Left renal cortex interstitium (tissue), 4 donors: ENCODE results near the gene ZFYVE21. TPM values are rescaled to one million over a fixed set of nuclear protein-coding genes. Genes with fewer than 3 reads are reported as not detected.

ENCODE experiments used
- DNase-seq, 4 donors: peaks; one replicate each; pipeline ENCODE4 v3.0.0-alpha.2; 2013; ENCODE audit warnings: low read depth in 4 of 4, low spot score in 2 of 4, missing footprints in 1 of 4
- polyA plus RNA-seq, 4 donors: library from polyadenylated mRNA; unstranded; fragments of 120-200 nt; gene quantifications; one replicate each; pipeline ENCODE4 v1.2.1, GENCODE V29; 2013; ENCODE audit not compliant: insufficient read length in 4 of 4

Gene ZFYVE21
- polyA plus RNA-seq: 10 to 100 TPM; 49.0 to 59.6 (median 59.0) TPM

- DNase-seq: peak; percentile 96 to 98 (median 98)
Measured at GRCh38 chr14:103715052-103716000, at the start of gene ZFYVE21, which contains the start of gene XRCC3. Gene ZFYVE21, plus strand, starts transcription at chr14:103715810. Its CDS starts 32 bp downstream, at chr14:103715842. Gene XRCC3, minus strand, starts transcription at chr14:103715451. Its CDS starts 4,364 bp downstream, at chr14:103711087.

DNA sequence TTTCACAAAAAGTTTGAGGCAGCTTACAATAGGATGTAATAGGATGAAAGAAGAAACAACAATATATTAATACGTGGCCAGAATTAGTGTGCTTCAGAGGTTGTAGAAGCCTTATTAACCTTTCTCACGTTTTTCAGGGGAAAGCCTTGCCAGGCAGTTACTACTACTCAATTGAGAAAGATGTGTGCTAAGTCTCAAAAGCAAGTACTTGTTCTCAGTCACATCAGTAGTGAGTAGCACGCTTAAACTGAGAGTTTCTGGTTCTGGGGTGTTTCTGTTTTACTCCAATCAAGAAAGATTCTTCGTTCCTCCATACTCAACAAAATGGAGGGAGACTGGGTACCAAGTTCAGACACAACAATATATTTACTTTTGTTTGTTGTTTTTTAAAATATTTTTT, 47.9 kb upstream of the ZFYVE21 start:
- no peak for DNase-seq

DNA sequence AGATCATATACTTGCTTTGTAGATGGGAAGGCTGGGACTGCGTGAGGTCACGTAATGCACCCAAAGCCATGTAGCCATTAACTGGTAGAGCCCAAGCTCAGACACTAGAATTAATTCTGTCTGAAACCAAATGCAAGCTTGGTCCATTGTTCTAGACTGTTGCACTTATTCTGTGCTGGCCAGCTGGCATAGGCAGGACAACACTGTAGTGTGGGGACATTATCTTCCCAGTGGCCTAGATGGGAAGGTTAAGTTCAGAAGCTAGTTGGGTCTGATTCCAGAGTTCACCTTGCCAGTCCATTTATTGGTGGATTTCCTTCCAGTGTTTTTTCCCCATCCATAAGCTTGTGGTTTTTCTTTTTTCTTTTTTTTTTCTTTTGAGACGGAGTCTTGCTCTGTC, 47.5 kb upstream of the ZFYVE21 start:
- DNase-seq: no peak

DNA sequence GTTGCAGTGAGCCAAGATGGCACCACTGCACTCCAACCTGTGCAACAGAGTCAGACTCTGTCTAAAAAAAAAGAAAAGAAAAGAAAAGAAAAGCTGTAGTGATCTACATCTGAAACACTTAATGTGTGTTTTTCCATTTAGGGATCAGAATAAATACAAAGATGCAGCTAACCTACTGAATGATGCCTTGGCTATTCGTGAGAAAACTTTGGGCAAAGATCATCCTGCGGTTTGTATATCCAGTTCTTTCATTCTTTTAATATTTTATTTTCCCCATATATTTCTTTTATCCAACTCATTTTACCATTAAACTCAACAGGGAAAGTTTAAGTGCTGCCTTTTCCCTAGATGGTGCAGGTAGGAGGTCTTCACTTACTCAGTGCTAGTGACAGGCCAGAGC, 46.2 kb upstream of the ZFYVE21 start:
- no peak for DNase-seq

- DNase-seq: no peak
Measured at GRCh38 chr14:103671911-103672310, 43.7 kb upstream of the ZFYVE21 start.

DNA sequence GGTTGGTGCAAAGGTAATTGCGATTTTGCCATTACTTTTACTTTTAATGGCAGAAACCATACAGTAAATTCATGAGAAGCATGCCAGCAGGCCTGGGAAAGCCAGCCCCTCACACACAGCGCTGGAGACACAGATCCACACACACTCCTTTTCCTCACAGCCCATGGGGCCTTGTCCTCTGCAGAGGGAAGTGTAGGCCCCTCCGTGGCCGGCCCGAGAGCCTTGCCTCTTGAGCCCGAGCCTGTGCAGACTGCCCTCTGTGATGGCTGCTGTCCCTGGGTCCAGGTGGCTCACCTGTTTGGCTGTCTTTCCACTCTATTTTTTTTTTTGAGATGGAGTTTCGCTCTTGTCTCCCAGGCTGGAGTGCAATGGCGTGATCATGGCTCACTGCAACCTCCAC, 39.7 kb upstream of the ZFYVE21 start:
- no peak for DNase-seq

- no peak for DNase-seq
Measured at GRCh38 chr14:103676881-103677675, 38.5 kb upstream of the ZFYVE21 start.

DNA sequence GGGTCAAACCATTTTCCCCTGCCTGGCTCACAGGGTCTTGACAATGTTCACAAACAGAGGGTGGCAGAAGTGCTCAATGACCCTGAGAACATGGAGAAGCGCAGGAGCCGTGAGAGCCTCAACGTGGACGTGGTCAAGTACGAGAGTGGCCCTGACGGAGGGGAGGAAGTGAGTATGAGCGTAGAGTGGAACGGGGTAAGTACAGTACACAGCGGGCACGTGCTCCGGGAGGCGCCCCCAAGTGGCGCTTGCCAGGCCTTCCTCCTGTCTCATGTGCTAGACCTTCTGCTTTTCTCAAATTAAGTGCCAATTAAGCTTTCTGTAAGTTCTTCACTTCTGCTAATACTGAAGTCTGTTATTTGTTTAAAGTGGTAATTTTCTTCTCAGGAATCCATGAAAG, 36.3 kb upstream of the ZFYVE21 start:
- DNase-seq: no peak

GRCh38 chr14:103680491-103681231, 34.9 kb upstream of the ZFYVE21 start:
- no peak for DNase-seq

GRCh38 chr14:103683139-103683538, 32.5 kb upstream of the ZFYVE21 start:
- DNase-seq: no peak

DNA sequence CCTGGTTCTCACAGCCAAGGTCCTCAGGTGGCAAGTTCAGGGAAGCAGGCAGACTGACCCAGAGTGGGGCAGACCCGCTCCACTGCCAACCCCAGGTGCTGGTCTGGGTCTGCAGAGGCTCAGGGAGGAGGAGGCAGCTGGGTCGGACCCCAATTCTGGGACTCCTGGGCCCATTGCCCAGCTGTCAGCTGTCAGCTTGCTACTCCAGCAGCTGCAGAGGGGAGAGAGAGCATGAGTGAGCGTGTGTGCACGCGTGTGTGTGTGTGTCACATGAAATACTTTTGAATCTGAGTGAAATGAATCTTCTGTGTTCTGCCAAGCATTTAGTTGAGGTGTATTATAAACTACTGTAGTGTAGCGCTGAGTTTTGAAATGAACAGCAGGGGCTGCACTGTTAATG, 31.1 kb upstream of the ZFYVE21 start:
- no peak for DNase-seq

- no peak for DNase-seq
Measured at GRCh38 chr14:103684871-103685270, 30.7 kb upstream of the ZFYVE21 start.

DNA sequence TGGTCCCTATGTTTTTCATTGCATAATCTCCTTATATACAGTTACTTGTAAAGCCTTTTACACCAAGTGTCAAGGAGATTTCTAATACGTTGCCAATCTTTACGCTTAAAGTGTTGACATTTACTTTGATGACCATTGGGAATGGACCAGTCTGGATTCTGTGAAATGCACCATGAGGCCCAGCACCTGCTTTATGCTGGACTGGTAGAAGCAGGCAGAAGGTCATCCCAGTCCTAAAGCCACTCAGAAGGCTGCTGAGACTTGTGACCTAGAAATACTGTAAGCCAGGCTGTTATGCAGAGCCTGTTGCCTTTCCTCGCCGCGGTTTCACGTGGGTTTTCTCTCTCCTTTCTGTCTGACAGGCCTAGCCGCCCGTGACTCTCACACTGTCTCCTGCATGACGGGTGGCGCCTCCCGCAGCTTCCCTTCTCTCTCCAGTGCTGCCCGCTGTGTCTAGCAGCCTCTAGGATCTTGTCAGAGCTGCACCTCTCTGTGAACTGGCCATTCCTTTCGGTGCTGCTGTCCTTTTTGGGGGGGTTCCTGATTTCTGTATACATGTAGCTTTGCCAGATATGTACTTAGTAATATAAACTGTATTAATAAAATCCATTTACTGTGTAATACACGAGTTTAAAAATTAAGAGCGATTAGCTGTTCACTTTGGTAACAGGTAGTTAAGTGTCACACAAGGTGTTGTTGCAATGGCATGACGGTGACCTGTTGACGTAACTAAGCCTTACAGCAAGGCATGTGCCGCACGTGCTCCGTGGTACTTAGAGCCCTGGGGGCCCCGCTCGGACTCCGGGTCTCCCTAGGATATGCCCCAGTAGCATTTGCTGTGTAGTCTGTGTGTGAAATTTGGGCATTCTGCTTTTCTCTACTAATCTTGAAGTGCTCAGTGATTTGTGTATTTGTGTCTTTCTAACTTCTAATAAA, 30.1 kb upstream of the ZFYVE21 start:
- DNase-seq: no peak

GRCh38 chr14:103686831-103687485, 28.7 kb upstream of the ZFYVE21 start:
- no peak for DNase-seq

- DNase-seq: no peak
Measured at GRCh38 chr14:103687712-103688111, 27.9 kb upstream of the ZFYVE21 start.

- DNase-seq: no peak
Measured at GRCh38 chr14:103688441-103688840, 27.2 kb upstream of the ZFYVE21 start.

DNA sequence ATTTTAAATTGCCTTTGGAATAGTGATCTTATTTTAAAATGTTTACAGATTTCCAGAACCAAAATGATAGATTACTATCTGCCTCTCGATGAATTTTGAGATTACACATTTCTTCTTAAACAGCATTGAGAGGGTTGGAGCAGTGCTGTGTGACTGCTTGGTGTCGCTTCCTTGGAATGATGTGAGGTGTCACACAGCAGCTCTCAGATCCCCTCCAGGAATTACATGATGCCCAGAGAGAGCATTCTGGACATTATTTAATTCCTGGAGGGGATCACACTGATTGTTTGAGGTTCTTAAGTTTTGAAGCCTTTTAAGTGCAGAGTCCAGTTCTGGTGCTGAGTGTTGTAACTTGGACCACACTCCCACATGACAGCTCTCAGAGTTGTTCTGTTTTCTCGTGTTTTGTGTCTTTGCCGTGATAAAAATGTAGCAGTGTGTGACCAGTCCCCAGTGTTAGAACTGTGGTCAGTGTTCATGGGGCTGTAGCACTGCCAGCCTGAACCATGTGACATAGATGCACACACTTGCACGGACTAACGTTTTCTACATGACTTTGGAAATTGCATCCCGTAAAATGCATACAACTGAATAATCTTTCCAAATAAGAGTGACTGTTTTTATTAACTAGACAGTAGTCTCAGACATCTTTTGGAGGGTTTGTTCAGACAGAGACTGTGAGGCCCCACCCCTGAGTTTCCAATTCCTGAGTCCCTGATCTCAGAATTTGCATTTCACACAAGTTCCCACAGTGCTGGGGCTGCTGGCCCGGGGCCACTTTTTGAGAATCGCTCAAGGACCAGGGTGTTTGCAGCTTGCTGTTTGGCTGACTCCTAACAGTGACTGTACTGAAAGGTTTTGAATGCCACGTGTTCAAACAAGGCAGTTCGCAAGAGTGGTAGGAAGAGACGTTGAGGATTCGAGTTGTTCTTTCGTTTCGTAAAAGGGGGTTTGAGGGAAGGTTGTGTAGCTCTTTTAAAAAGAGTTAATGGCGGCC, 26.4 kb upstream of the ZFYVE21 start:
- no peak for DNase-seq

DNA sequence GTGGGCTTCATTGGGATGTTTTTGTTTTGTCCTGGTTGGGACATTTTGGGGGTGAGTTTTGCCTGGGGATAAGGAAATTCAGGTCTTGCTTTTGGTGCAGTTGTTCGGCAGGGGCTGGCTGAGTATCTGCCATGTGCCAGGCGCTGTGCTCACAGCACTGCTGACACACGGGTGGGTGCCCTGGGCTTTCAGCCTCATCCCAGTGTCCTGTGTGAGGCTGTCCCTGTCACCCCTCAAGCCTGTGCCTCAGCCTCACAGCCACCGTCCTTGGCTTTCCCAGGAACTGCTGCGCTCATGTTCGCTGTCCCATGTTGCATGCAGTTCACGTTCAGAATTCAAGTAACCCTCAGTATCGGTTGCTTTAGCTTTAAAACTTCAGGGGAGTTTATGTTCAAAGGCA, 25.3 kb upstream of the ZFYVE21 start:
- no peak for DNase-seq
